GM12891 (cell line): ENCODE data around the gene MOAP1.

Experiments used
- POLR2A ChIP-seq: IDR thresholded peaks from 2 replicates; pipeline ENCODE4 v1.6.1; 2011; ENCODE audit warnings: low read depth, low read length, control low read depth
- TAF1 ChIP-seq: IDR thresholded peaks from 2 replicates; pipeline ENCODE4 v1.6.1; 2011; ENCODE audit warnings: low read depth, low read length, control low read depth

DNA sequence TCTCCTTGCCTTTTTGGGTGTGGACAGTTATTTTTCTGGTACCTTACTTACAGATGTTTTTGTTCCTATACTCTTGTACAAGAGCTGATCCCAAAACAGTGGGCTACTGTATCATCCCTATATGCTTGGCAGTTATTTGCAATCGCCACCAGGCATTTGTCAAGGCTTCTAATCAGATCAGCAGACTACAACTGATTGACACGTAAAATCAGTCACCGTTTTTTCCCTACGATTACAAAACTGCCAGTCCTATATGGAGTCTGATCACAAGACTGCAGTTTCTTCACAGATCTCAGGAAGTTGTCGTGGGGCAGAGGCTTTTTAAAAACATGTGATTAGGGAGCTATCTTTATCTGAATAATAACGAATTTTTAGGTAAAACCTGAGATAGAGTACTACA is 1.8 kb upstream of the MOAP1 start:
- TF ChIP-seq TAF1 (no peak), POLR2A (no peak)
